RWPE2 (cell line): ENCODE data around the gene INHBC.
"Not testable (repeated sequence)": the region's sequence is repeated elsewhere in the genome, so short reads cannot be mapped to it uniquely, and the experiment has no call there.

Experiments
- ATAC-seq: fragments of 200-7000 bp; cut with Tn5 transposase; 3 replicates; pipeline ENCODE4 v1.9.1; 2021; ENCODE audit warnings: low read depth
- DNase-seq: peaks from one replicate; pipeline ENCODE4 v3.0.0-alpha.2; 2020; ENCODE audit warnings: low spot score
- H3K27ac ChIP-seq: fragments of 450-650 bp; 2 replicates; pipeline ENCODE4 v1.5.1; 2017; ENCODE audit warnings: mild to moderate bottlenecking; ENCODE audit not compliant: poor library complexity, severe bottlenecking
- H3K27me3 ChIP-seq: fragments of 250-450 bp; sonication (Bioruptor Pico); 2 replicates; pipeline ENCODE4 v1.5.1; 2021; ENCODE audit warnings: mild to moderate bottlenecking, moderate library complexity; ENCODE audit not compliant: insufficient read depth, poor library complexity, severe bottlenecking
- H3K36me3 ChIP-seq: fragments of 250-450 bp; sonication (Bioruptor Pico); 2 replicates; pipeline ENCODE4 v1.5.1; 2020; ENCODE audit warnings: low read depth, mild to moderate bottlenecking, moderate library complexity
- H3K4me1 ChIP-seq: fragments of 250-450 bp; sonication (Bioruptor Pico); 2 replicates; pipeline ENCODE4 v1.5.1; 2021; ENCODE audit warnings: mild to moderate bottlenecking, moderate library complexity; ENCODE audit not compliant: insufficient read depth, poor library complexity, severe bottlenecking
- H3K4me3 ChIP-seq: fragments of 250-450 bp; sonication (Bioruptor Pico); 2 replicates; pipeline ENCODE4 v1.5.1; 2021; ENCODE audit warnings: mild to moderate bottlenecking, moderate library complexity; ENCODE audit not compliant: severe bottlenecking
- H3K9me3 ChIP-seq: fragments of 250-450 bp; sonication (Bioruptor Pico); 2 replicates; pipeline ENCODE4 v1.5.1; 2021; ENCODE audit warnings: mild to moderate bottlenecking, moderate library complexity; ENCODE audit not compliant: severe bottlenecking
- TF ChIP-seq, protein P1 (sequence below): fragments of 450-650 bp; IDR thresholded peaks from one replicate; pipeline ENCODE4 v1.5.1; 2017; ENCODE audit warnings: mild to moderate bottlenecking, moderate library complexity; ENCODE audit not compliant: poor library complexity, severe bottlenecking

The INHBC gene

DNA sequence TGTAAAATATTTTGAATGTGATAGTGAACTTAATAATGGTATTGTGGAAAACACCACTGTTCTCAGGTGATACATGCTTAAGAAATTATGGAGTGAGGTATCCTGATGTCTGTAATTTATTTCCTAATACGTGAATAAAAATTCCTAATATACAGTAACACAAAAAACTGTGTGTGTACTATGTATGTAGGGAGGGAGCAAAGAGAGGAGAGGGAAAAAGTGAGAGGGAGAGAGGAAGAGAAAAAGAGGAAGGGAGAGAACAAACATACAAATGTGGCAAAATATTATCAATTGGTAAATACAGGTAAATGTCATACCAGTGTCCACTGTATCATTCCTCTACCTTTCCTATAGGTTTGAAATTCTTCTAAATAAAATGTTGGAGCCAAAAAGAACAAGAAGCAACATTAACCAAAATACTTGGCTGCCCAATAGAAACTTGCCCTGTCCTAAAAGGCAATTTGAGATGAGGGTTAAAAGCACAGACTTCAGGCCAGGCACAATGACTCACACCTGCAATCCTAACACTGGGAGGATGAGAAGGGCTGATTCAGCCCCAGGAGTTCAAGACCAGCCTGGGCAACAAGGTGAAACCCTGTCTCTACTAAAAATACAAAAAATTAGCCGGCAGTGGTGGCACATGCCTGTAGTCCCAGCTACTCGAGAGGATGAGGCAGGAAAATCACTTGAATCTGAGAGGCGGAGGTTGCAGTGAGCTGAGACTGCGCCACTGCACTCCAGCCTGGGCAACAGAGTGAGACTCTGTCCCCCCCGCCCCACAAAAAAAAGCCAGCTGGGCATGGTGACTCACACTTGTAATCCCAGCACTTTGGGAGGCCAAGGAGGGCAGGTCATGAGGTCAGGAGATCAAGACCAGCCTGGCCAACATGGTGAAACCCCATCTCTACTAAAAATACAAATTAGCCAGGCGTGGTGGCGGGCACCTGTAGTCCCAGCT is 18.3 kb upstream of the INHBC start:
- H3K27ac ChIP-seq, result no peak overlapping the region
- TF ChIP-seq, protein P1, sequence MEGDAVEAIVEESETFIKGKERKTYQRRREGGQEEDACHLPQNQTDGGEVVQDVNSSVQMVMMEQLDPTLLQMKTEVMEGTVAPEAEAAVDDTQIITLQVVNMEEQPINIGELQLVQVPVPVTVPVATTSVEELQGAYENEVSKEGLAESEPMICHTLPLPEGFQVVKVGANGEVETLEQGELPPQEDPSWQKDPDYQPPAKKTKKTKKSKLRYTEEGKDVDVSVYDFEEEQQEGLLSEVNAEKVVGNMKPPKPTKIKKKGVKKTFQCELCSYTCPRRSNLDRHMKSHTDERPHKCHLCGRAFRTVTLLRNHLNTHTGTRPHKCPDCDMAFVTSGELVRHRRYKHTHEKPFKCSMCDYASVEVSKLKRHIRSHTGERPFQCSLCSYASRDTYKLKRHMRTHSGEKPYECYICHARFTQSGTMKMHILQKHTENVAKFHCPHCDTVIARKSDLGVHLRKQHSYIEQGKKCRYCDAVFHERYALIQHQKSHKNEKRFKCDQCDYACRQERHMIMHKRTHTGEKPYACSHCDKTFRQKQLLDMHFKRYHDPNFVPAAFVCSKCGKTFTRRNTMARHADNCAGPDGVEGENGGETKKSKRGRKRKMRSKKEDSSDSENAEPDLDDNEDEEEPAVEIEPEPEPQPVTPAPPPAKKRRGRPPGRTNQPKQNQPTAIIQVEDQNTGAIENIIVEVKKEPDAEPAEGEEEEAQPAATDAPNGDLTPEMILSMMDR, result no peak
- no peak overlapping the region for H3K4me3 ChIP-seq
- DNase-seq (no peak), ATAC-seq (0 out of 3 replicates have a peak, but pooled peaks have one; percentile 45)
- H3K4me1 ChIP-seq, result peaks cover 3% of the 10 kb centered on the region
- H3K36me3 ChIP-seq, result peaks cover 6% of the 10 kb centered on the region
- H3K9me3 ChIP-seq, result no peaks in the 10 kb centered on the region
- no peaks in the 10 kb centered on the region for H3K27me3 ChIP-seq

DNA sequence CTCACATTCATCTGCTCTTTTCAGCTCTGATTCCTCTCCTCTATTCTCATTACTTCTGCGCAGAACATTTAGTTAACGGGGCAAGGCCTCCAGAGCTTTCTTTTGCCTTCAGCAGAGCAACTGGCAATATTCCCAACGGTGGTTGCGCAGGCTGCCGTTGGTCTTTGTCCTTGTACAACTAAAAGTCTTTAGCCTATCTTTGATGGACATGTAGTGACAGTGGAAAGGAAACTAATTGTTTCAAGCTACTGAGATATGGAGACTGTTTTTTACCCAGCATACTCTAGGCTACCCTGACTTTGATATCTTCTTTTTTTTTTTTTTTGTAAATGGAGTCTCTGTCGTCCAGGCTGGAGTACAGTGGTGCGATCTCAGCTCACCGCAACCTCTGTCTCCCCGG is 16.3 kb upstream of the INHBC start:
- no peak overlapping the region for H3K27ac ChIP-seq
- H3K4me1 ChIP-seq, result peaks cover 3% of the 10 kb centered on the region
- peaks cover 23% of the 10 kb centered on the region for H3K36me3 ChIP-seq
- no peaks in the 10 kb centered on the region for H3K9me3 ChIP-seq
- TF ChIP-seq, protein P1, result no peak
- ATAC-seq (no peak), DNase-seq (no peak)
- H3K4me3 ChIP-seq, result no peak overlapping the region
- H3K27me3 ChIP-seq, result no peaks in the 10 kb centered on the region

GRCh38 chr12:57419495-57419894 is 15.1 kb upstream of the INHBC start:
- Histone ChIP-seq H3K36me3 (peaks cover 27% of the 10 kb centered on the region), H3K4me3 (no peak overlapping the region), H3K27ac (no peak overlapping the region), H3K9me3 (no peaks in the 10 kb centered on the region), H3K4me1 (peaks cover 3% of the 10 kb centered on the region), H3K27me3 (no peaks in the 10 kb centered on the region)
- no peak for DNase-seq
- TF ChIP-seq, protein P1, result no peak
- no peak for ATAC-seq

GRCh38 chr12:57420482-57420881 is 14.1 kb upstream of the INHBC start:
- no peaks in the 10 kb centered on the region for H3K27me3 ChIP-seq
- peaks cover 3% of the 10 kb centered on the region for H3K4me1 ChIP-seq
- DNase-seq (no peak), ATAC-seq (no peak)
- H3K4me3 ChIP-seq, result no peak overlapping the region
- peaks cover 31% of the 10 kb centered on the region for H3K36me3 ChIP-seq
- no peaks in the 10 kb centered on the region for H3K9me3 ChIP-seq
- TF ChIP-seq, protein P1, result no peak
- H3K27ac ChIP-seq, result no peak overlapping the region

DNA sequence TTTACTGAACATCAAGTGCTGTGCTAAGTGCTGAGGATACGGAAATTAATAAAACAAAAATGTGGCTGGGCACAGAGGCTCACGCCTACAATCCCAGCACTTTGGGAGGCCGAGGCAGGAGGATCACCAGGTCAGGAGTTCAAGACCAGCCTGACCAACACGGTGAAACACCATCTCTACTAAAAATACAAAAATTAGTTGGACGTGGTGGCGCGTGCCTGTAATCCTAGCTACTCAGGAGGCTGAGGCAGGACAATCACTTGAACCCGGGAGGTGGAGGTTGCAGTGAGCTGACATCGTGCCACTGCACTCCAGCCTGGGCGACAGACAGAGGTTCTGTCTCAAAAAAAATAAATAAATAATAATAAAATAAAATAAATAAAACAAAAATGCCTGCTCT is 7.6 kb upstream of the INHBC start:
- not testable (repeated sequence) for H3K4me3 ChIP-seq, H3K4me1 ChIP-seq, H3K27me3 ChIP-seq, DNase-seq, H3K9me3 ChIP-seq, H3K27ac ChIP-seq, ATAC-seq
- H3K36me3 ChIP-seq, result peaks cover 28% of the 10 kb centered on the region
